NB4 (cell line): ENCODE data around the gene NPHP4.

Experiments
- DNase-seq: peaks from one replicate; pipeline ENCODE4 v3.0.0; 2010; ENCODE audit warnings: low read depth
- H3K4me3 ChIP-seq: one replicate; pipeline ENCODE4 v1.5.1; 2011; ENCODE audit warnings: mild to moderate bottlenecking, low read depth, low read length, moderate library complexity
- MYC ChIP-seq: IDR thresholded peaks from 2 replicates; pipeline ENCODE4 v1.6.1; 2011; ENCODE audit warnings: low read depth, low read length
- POLR2A ChIP-seq: IDR thresholded peaks from 2 replicates; pipeline ENCODE4 v1.6.1; 2011; ENCODE audit warnings: mild to moderate bottlenecking; ENCODE audit not compliant: insufficient read length; ENCODE audit errors: extremely low read depth
- TF ChIP-seq, protein P1 (sequence below): IDR thresholded peaks from 2 replicates; pipeline ENCODE4 v1.6.1; 2011; ENCODE audit warnings: low read depth, low read length
- TF ChIP-seq, protein P2 (sequence below): IDR thresholded peaks from one replicate; pipeline ENCODE4 v1.5.1; 2012; ENCODE audit warnings: low read depth, low read length

NPHP4 gene

DNA sequence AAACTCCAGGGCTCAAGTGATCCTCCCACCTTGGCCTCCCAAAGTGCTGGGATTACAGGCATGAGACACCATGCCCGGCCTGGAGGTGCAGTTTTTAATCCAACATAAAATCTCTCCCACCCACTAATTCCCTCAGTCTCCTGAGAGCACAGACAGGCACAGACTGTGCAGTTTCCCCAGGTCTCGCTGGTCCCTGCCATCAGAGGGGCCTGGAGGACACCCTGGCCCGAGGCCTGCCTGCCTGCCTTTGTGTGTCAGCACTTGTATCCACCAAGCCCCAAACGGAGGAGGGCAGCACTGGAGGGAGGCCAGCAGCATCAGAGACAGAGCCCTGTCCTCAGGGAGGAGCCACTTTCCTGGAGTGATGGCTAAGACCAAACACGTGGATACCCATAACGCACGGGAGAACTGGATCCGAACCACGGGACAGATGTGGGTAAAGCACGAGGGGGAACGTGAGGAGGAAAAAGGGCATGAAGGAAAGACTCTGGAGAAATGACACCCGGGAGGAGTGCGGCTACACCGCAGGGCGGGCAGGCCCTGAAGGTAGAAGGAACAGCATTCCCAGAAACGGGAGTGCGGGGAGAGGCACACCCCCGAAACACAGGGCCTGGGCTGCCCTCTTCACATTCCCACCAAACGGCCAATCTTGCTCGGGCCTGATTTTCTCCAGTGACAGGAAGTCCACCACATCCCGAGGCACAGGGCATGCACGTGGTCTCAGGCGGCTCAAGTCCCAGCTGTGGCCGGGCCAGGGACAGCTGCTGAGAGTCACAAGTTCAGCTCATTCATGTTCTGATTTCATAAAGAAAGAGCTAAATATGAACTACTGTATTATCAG, 29.7 kb downstream of the NPHP4 start:
- no peak for DNase-seq
- TF ChIP-seq, protein P1, sequence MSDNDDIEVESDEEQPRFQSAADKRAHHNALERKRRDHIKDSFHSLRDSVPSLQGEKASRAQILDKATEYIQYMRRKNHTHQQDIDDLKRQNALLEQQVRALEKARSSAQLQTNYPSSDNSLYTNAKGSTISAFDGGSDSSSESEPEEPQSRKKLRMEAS = no peak
- no peak for TF ChIP-seq MYC
- TF ChIP-seq POLR2A = no peak
- TF ChIP-seq, protein P2, sequence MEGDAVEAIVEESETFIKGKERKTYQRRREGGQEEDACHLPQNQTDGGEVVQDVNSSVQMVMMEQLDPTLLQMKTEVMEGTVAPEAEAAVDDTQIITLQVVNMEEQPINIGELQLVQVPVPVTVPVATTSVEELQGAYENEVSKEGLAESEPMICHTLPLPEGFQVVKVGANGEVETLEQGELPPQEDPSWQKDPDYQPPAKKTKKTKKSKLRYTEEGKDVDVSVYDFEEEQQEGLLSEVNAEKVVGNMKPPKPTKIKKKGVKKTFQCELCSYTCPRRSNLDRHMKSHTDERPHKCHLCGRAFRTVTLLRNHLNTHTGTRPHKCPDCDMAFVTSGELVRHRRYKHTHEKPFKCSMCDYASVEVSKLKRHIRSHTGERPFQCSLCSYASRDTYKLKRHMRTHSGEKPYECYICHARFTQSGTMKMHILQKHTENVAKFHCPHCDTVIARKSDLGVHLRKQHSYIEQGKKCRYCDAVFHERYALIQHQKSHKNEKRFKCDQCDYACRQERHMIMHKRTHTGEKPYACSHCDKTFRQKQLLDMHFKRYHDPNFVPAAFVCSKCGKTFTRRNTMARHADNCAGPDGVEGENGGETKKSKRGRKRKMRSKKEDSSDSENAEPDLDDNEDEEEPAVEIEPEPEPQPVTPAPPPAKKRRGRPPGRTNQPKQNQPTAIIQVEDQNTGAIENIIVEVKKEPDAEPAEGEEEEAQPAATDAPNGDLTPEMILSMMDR = no peak
- no peak overlapping the region for H3K4me3 ChIP-seq

DNA sequence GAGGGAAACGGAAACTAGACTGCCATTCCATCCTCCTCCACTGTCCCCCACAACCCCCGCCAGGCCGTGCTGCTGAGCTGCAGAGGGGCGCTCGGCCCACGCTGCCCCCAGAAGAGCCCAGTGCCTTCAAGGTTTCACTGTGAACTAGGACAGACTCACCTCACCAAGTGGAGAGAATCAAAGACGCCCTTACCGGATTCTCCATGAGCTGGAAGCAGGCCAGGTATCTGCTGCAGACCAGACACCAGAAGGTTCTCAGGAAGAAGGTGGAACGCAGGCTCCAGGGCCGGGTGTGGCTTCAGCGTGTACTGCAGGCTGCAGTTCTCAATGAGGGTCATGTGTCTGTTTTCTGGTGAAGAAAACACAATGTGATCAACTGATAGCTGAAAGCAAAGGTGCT, 30.6 kb downstream of the NPHP4 start:
- TF ChIP-seq POLR2A = no peak
- TF ChIP-seq, protein P1 = no peak
- no peak for TF ChIP-seq MYC
- TF ChIP-seq, protein P2 = no peak
- H3K4me3 ChIP-seq = no peak overlapping the region
- no peak for DNase-seq

DNA sequence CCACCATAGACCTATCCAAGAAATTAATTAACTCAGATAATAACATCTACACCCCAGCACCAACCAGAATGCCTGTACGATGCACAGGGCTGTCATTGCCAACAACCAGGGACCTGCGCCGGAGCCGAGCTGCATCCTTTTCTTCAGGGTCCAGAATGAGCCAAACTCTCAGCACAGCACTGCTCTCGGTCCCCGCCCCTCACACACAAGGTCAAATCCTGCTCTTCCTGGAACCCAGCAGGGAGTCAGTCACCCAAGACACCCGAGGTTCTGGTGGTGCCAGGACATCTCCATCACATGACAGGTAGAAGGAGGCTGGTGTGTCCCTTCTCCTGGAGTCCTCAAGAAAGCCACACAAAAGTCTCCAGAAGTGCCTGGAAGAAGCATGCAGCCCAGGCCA, 31.9 kb downstream of the NPHP4 start:
- no peak overlapping the region for H3K4me3 ChIP-seq
- TF ChIP-seq MYC (no peak), POLR2A (no peak)
- TF ChIP-seq, protein P1 = no peak
- TF ChIP-seq, protein P2 = no peak
- no peak for DNase-seq

DNA sequence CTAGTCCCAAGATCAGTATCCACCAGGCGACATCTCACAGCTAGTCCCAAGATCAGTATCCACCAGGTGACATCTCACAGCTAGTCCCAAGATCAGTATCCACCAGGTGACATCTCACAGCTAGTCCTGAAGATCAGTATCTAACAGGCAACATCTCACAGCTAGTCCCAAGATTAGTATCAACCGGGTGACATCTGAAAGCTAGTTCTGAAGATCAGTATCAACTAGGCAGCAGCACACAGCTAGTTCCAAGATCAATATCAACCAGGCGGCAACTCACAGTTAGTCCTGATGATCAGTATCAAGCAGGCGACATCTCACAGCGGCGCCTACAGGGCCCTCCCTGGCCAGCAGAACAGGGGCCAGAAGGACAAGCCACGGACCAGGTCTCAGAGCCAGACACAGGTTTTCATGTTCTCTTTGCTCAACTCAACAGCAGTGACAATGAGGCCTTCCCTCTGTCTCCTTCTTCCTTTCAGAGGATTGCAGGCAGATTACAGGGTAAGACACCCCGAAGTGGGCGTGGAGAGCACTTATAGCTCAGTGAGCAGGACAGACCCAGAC, 32.5 kb downstream of the NPHP4 start:
- DNase-seq = no peak
- H3K4me3 ChIP-seq = no peak overlapping the region
- TF ChIP-seq, protein P1 = no peak
- TF ChIP-seq POLR2A (no peak), MYC (no peak)
- TF ChIP-seq, protein P2 = no peak

DNA sequence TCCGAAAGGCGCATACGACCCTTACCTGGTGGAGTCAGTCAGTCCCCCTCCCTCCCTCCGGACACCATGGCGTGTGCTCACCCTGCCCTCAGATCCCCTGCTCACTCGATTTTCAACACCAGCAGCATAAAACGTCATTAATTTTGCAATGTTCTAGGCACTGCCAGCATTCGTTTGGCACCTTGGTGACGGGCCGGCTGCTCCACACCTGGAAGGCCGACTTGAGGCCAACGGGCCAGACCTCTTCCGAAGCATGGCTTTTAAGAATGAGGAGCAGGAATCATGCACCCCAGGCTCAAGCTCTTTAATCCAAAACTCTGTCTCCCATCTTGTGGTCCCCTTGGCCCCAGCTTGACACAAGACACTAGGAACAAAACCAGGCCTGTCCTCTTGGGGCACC, 33.1 kb downstream of the NPHP4 start:
- DNase-seq = no peak
- TF ChIP-seq, protein P2 = no peak
- TF ChIP-seq, protein P1 = no peak
- TF ChIP-seq MYC (no peak), POLR2A (no peak)
- H3K4me3 ChIP-seq = no peak overlapping the region
